ENCODE results near the gene AMMECR1. TPM values are rescaled to one million over a fixed set of nuclear protein-coding genes. Genes with fewer than 3 reads are reported as not detected.

Gene AMMECR1
- total and polyA plus RNA-seq, 2 experiments from 2014 or later, result 15.3 to 17.1 TPM

DNA sequence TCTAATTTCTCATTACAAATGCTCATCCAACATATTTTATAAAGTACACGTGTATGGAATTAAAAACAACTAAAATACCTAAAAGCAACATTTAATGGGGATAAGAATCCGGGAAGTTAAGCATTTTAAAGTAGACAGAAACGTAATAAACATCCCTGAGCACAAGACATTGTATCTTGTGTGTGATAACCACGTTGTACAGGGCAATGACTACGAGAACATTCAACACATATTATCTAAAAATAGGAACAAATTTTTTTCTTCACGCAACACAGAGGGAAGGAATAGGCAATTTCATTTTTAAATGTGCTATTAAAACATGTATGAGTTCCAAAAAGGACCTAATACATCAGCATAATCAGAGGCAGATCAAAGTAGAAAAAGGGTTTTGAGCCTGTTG lies 49.5 kb downstream of the AMMECR1 start:
- DNase-seq, result no peak
- no peak overlapping the region for H3K4me3 ChIP-seq
- no peaks in the 10 kb centered on the region for H4K20me1 ChIP-seq (ENCODE audit: insufficient read depth)
- no peaks in the 10 kb centered on the region for H3K9me3 ChIP-seq (ENCODE audit: low read depth)
- peak overlapping the region; percentile 35; the same call in 1 of the 2 replicates for H3K27ac ChIP-seq
- peaks cover 20% of the 10 kb centered on the region for H3K4me1 ChIP-seq (ENCODE audit: insufficient read depth)
- 0 out of 2 replicates have a peak, but pooled peaks cover 5% of the 10 kb centered on the region for H3F3A ChIP-seq (ENCODE audit: insufficient read depth)
- WGBS, 2 experiments (ENCODE audit: low coverage in 1 of 2, low lambda C conversion rate in 2 of 2, missing lambda C conversion rate in 2 of 2), result 19 to 35% methylated on average over 6 of the region's 6 CpGs
- no peak overlapping the region for H3K9ac ChIP-seq
- in situ Hi-C loops (cut with MboI), result no loop called here
- no peaks in the 10 kb centered on the region for H3K27me3 ChIP-seq (replicated peaks; ENCODE audit: insufficient read depth)
- H2AFZ ChIP-seq, result no peak overlapping the region
- peaks cover 94% of the 10 kb centered on the region for H3K79me2 ChIP-seq (ENCODE audit: insufficient read depth)
- no peaks in the 10 kb centered on the region for H3K9me2 ChIP-seq (ENCODE audit: insufficient read depth)
- H3K4me2 ChIP-seq (ENCODE audit: unreplicated experiment), result peak overlapping the region; percentile 12
- TF ChIP-seq EZH2phosphoT487 (IDR thresholded peaks at IDR 0.05; ENCODE audit: insufficient read depth, low read depth) (no peak), EZH2 (IDR thresholded peaks at IDR 0.05; ENCODE audit: insufficient read depth, poor library complexity, severe bottlenecking) (no peak)
- H3K36me3 ChIP-seq (ENCODE audit: low read depth), result no peaks in the 10 kb centered on the region

DNA sequence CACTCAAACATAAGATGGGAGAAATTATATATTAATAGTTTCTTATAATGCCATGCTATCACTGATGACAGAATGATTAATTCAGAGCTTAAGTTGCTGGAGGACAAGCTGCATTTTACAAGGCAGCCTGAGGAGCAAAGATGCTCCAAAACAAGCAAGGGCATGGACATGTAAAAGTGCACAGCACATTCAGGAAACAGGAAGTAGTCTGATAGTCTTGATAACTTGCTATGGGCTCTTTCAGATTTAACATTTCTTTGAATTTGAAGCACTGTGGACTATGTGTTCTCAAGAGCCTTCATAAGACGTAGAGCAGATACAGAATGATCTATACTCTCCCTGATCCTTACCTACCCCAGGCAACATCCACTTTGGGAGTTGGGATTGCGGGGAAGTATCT lies 50.0 kb downstream of the AMMECR1 start:
- no peaks in the 10 kb centered on the region for H4K20me1 ChIP-seq (ENCODE audit: insufficient read depth)
- H3K27me3 ChIP-seq (replicated peaks; ENCODE audit: insufficient read depth), result no peaks in the 10 kb centered on the region
- no peak overlapping the region for H3K4me3 ChIP-seq
- no peak overlapping the region for H3K9ac ChIP-seq
- no peaks in the 10 kb centered on the region for H3K36me3 ChIP-seq (ENCODE audit: low read depth)
- TF ChIP-seq EZH2phosphoT487 (IDR thresholded peaks at IDR 0.05; ENCODE audit: insufficient read depth, low read depth), result no peak
- no peak for TF ChIP-seq EZH2 (IDR thresholded peaks at IDR 0.05; ENCODE audit: insufficient read depth, poor library complexity, severe bottlenecking)
- no peaks in the 10 kb centered on the region for H3K9me3 ChIP-seq (ENCODE audit: low read depth)
- no peak for DNase-seq
- H3K79me2 ChIP-seq (ENCODE audit: insufficient read depth), result peaks cover 94% of the 10 kb centered on the region
- H3K27ac ChIP-seq, result peak overlapping the region; percentile 35; the same call in 1 of the 2 replicates
- H3K4me1 ChIP-seq (ENCODE audit: insufficient read depth), result peaks cover 25% of the 10 kb centered on the region
- 0 out of 2 replicates have a peak, but pooled peaks cover 5% of the 10 kb centered on the region for H3F3A ChIP-seq (ENCODE audit: insufficient read depth)
- 100% methylated on average over 2 of the region's 2 CpGs for WGBS, 2 experiments (ENCODE audit: low coverage in 1 of 2, low lambda C conversion rate in 2 of 2, missing lambda C conversion rate in 2 of 2)
- in situ Hi-C loops (cut with MboI), result no loop called here
- no peaks in the 10 kb centered on the region for H3K9me2 ChIP-seq (ENCODE audit: insufficient read depth)
- H3K4me2 ChIP-seq (ENCODE audit: unreplicated experiment), result no peak overlapping the region
- no peak overlapping the region for H2AFZ ChIP-seq

DNA sequence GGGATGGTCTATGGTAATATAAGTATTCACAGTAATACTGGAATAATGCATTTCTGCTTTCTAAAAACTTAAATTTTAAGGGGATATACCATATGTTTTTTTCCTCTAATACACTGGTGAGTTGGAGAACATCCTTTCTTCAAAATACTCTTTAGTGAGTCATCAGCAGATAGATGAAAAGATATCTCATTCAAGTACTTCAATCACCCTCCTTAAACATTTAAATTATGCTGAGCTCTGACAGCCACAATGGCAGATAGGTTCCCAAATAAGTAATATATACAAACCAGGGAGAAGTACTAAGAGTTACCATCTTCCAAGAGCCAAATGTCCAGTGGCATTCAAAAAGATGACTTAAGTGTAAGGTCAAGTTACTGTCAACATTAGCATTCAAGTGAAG lies 52.2 kb downstream of the AMMECR1 start:
- no peak for DNase-seq
- Histone ChIP-seq H3K4me3 (no peak overlapping the region), H3K27me3 (replicated peaks; ENCODE audit: insufficient read depth) (no peaks in the 10 kb centered on the region), H3K27ac (no peak overlapping the region), H3K9me3 (ENCODE audit: low read depth) (no peaks in the 10 kb centered on the region), H3K9ac (no peak overlapping the region), H3K4me1 (ENCODE audit: insufficient read depth) (peaks cover 25% of the 10 kb centered on the region), H3F3A (ENCODE audit: insufficient read depth) (0 out of 2 replicates have a peak, but pooled peaks cover 5% of the 10 kb centered on the region), H3K79me2 (ENCODE audit: insufficient read depth) (peaks cover 97% of the 10 kb centered on the region), H2AFZ (no peak overlapping the region), H4K20me1 (ENCODE audit: insufficient read depth) (no peaks in the 10 kb centered on the region), H3K9me2 (ENCODE audit: insufficient read depth) (no peaks in the 10 kb centered on the region), H3K4me2 (ENCODE audit: unreplicated experiment) (no peak overlapping the region), H3K36me3 (ENCODE audit: low read depth) (no peaks in the 10 kb centered on the region)
- in situ Hi-C loops (cut with MboI), result no loop called here
- TF ChIP-seq EZH2 (IDR thresholded peaks at IDR 0.05; ENCODE audit: insufficient read depth, poor library complexity, severe bottlenecking), result no peak
- no peak for TF ChIP-seq EZH2phosphoT487 (IDR thresholded peaks at IDR 0.05; ENCODE audit: insufficient read depth, low read depth)

DNA sequence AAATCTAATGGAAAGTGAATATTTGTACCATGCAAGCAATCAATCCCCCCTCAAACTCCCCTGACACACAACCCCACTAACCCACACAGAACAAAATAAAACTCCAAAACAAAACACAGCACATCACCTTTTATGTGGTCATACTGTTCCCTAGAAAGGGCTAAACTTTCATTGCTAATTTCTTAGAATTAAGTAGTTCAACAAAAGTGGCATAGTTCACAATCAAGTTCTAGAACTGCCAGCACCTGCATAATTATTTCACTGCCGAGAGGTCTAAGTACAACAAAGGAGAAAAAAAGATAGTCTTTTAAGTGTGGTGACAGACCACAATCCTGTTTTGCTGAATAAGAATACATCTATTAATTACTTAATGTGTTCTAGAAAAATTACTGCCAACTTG lies 58.8 kb downstream of the AMMECR1 start:
- DNase-seq, result no peak
- in situ Hi-C loops (cut with MboI), result no loop called here
- Histone ChIP-seq H3K4me3 (no peak overlapping the region), H3K79me2 (ENCODE audit: insufficient read depth) (peaks cover 97% of the 10 kb centered on the region), H3K9me2 (ENCODE audit: insufficient read depth) (no peaks in the 10 kb centered on the region), H3K27me3 (replicated peaks; ENCODE audit: insufficient read depth) (no peaks in the 10 kb centered on the region), H3K36me3 (ENCODE audit: low read depth) (no peaks in the 10 kb centered on the region), H2AFZ (no peak overlapping the region), H3K9me3 (ENCODE audit: low read depth) (no peaks in the 10 kb centered on the region), H3K4me1 (ENCODE audit: insufficient read depth) (peaks cover 24% of the 10 kb centered on the region), H3F3A (ENCODE audit: insufficient read depth) (peaks cover 12% of the 10 kb centered on the region; the same call in 1 of the 2 replicates), H3K9ac (no peak overlapping the region), H4K20me1 (ENCODE audit: insufficient read depth) (no peaks in the 10 kb centered on the region), H3K27ac (peak overlapping the region; percentile 24; the same call in 1 of the 2 replicates), H3K4me2 (ENCODE audit: unreplicated experiment) (peak overlapping the region; percentile 27)
- TF ChIP-seq EZH2 (IDR thresholded peaks at IDR 0.05; ENCODE audit: insufficient read depth, poor library complexity, severe bottlenecking), result no peak
- TF ChIP-seq EZH2phosphoT487 (IDR thresholded peaks at IDR 0.05; ENCODE audit: insufficient read depth, low read depth), result no peak
- WGBS, 2 experiments (ENCODE audit: low coverage in 1 of 2, low lambda C conversion rate in 2 of 2, missing lambda C conversion rate in 2 of 2), result 94 to 100% methylated on average over 1 of the region's 1 CpG

DNA sequence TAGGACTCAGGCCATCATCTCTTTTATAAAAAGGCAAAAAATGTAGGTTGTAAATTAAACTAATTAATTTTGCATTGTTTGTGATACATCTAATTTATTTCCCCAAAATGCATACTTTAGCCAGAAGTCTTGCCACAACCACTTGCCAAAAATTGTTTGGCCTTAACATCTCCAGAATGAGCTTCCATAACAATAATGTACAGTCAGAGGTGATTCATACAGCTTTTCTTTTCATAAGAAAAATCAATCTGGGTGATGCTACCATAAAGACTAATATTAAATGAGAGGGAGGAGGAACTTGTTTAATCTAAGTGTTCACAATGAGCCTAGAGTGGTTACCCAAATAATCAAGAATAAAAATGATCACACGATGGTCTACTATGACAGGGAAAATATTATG lies 59.3 kb downstream of the AMMECR1 start:
- peaks cover 97% of the 10 kb centered on the region for H3K79me2 ChIP-seq (ENCODE audit: insufficient read depth)
- H3K4me1 ChIP-seq (ENCODE audit: insufficient read depth), result peaks cover 22% of the 10 kb centered on the region
- peak; percentile 69 for DNase-seq
- peaks cover 12% of the 10 kb centered on the region; the same call in 1 of the 2 replicates for H3F3A ChIP-seq (ENCODE audit: insufficient read depth)
- in situ Hi-C loops (cut with MboI), result no loop called here
- no peaks in the 10 kb centered on the region for H3K9me2 ChIP-seq (ENCODE audit: insufficient read depth)
- H3K36me3 ChIP-seq (ENCODE audit: low read depth), result no peaks in the 10 kb centered on the region
- WGBS, 2 experiments (ENCODE audit: low coverage in 1 of 2, low lambda C conversion rate in 2 of 2, missing lambda C conversion rate in 2 of 2), result 64 to 85% methylated on average over 1 of the region's 1 CpG
- no peaks in the 10 kb centered on the region for H3K9me3 ChIP-seq (ENCODE audit: low read depth)
- TF ChIP-seq EZH2phosphoT487 (IDR thresholded peaks at IDR 0.05; ENCODE audit: insufficient read depth, low read depth) (no peak), EZH2 (IDR thresholded peaks at IDR 0.05; ENCODE audit: insufficient read depth, poor library complexity, severe bottlenecking) (no peak)
- H3K9ac ChIP-seq, result no peak overlapping the region
- peak overlapping the region; percentile 24; the same call in 1 of the 2 replicates for H3K27ac ChIP-seq
- H4K20me1 ChIP-seq (ENCODE audit: insufficient read depth), result no peaks in the 10 kb centered on the region
- H3K27me3 ChIP-seq (replicated peaks; ENCODE audit: insufficient read depth), result no peaks in the 10 kb centered on the region
- H3K4me2 ChIP-seq (ENCODE audit: unreplicated experiment), result peak overlapping the region; percentile 27
- no peak overlapping the region for H2AFZ ChIP-seq
- H3K4me3 ChIP-seq, result no peak overlapping the region

All from GM23248 (cell line).